GM21515 (cell line): Measurements from ENCODE around the gene GIMAP1.

ENCODE experiments used
- ATAC-seq: cut with Tn5 transposase; IDR thresholded peaks from one replicate; pipeline ENCODE4 v1.9.1; 2021; ENCODE audit not compliant: unreplicated experiment

The GIMAP1 gene

DNA sequence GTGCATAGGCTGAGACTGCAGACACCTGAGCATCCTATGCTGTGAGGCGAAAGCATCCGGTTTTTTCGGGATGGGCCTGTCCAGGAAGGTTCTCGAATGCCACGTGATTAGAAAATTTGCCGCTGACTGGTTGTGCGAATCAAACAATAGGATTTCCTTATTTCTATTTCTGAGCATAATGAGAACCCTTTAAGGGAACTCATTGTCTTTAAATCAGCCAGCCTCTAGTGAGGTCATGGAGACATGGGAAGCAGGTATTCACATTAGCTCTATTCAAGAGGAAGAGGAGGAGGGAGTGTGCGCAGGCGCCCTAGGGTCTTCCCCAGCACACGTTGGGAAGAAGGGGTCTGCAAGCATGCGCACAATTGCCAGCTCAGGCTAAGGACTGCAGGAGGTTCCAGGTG, 5.6 kb downstream of the GIMAP1 start:
- no peak for ATAC-seq

DNA sequence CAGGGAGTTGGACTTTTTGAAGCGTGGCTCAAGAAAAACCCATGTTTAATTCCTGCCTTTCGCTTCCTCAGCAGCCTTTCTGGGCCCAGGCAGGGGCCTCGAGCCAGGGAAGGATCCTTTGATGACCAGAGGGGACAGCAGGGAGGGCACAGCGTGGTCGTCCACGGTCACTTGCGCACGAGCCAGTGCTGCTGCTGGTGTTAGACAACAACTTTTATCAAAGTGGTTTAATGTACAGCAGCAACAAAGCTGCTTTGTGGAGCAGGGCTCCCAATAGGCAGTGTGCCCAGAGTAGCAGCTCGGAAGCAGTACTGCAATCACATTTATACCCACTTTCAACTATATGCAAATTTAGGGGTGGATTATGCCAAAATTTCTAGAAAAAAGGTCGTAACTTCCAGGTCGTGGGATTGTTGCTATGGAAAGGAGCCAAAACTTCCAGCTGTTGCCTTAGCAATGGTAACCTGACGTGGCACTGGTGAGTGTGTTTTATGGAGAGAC, 6.1 kb downstream of the GIMAP1 start:
- ATAC-seq = no peak

DNA sequence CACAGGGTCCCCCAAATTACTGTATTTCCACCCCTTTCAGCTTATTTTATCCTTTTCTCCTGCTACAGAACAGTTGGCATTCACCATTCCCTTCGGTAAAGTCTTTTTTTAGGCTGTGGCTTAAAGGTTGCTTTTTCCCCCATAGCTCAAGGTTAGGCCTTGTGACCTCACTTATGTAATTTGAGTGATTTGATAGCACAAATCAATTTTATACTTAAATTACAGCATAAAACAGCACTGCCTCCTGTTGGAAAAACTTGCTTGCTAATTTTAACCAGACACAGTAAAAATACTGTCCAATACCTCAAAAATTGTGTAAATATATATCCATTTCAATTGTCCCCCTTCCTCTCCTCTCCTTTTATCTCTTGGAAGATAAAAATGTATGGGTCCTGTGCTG, 7.1 kb downstream of the GIMAP1 start:
- no peak for ATAC-seq

DNA sequence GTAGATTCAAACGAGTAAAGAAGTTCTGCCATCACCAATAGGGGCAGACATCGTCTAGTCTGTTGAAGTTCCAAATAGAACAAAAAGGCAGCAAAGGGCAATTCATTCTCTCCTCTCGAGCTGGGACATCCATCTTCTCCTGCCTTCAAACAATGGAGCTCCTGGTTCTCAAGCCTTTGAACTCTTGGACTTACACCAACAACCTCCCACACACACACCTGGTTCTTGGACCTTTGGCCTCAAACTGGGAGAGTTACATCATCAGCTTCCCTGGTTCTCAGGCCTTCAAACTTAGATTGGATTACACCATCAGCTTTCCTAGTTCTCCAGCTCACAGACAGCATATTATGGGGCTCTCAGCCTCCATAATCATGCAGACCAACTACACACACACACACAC, 11.0 kb downstream of the GIMAP1 start:
- ATAC-seq = no peak

DNA sequence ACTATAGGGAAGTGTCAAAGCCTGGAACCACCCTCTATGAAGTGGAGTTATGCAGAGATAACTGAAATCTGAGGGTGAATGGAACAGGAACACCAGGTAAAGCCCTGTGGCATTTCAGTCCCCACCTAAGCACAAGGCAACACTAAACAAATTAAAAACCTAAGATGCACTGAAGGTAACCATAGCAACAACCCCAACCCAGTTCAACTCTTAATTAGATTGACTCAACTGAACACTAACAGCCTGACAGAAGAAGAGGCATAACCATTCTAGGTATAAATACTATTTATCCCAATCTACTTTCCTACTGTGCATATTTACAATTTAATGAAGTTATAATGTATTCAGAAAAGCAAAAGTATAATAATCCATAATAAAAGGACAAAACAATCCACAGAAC, 11.6 kb downstream of the GIMAP1 start:
- no peak for ATAC-seq

DNA sequence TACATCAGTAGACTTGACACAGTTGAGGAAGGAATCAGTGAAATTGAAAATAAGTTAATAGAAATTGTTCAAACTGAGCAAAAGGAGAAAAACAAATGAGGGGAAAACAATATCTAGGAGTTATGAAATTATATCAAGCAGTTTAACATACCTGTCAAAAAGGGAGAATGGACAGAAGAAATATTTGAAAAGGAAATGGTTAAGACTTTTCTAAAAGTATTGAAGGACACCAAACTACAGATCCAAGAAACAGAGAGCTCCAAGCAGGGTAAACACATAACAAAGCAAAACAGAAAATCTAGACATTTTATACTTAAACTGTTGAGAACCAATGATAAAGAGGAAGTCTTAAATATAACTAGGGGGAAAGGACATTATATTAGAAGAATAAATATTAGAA, 12.2 kb downstream of the GIMAP1 start:
- no peak for ATAC-seq

DNA sequence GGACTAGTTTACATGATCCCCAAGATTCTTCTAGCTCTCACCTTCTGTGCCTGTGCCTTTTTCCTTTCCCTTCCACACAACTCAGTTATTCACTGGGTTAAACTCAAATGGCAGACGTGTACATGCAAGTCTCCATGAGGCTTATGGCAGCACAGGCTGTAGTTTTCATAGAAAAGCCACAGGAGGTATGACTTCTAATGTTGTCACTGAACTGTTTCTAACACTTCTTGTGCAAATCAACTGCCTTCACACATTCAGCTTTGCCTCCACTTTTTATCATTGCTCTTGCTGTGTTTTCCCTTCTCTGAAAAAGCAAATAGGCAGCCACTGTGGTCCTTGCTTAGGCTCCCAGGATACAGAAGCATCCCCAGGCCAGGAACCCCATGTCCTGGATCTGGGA, 15.5 kb downstream of the GIMAP1 start:
- no peak for ATAC-seq

DNA sequence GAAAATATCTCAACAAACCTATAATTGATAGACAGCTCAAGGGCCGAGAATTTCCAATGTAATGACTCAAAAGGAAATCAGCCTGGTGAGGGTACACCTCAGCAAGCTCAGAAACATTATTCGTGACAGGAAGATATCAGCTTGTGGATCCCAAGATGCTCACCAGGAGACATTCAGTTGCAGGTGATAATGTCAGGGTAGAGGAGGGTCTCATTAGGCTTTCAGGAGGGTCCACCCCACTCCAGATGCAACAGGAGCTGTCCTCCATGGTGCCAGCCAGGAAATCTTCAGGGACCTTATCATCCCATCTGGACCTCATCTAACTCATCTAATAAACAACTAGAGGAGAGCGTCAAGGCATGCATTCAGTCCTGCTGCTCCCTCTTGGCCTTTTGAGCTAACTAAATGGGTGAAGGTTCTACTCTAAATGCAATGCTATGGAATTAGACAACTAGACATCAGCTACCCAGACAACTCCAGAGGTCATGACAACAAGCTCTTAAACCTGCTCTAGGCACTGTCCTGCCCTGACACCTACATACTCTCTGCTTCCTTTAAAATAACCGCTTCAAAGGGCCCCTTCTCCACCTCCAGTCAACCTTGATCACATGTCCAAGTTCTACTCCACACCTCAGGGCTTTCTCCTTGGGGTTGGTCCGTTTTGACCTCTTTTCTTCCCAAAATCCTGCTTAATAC, 16.5 kb downstream of the GIMAP1 start:
- no peak for ATAC-seq

DNA sequence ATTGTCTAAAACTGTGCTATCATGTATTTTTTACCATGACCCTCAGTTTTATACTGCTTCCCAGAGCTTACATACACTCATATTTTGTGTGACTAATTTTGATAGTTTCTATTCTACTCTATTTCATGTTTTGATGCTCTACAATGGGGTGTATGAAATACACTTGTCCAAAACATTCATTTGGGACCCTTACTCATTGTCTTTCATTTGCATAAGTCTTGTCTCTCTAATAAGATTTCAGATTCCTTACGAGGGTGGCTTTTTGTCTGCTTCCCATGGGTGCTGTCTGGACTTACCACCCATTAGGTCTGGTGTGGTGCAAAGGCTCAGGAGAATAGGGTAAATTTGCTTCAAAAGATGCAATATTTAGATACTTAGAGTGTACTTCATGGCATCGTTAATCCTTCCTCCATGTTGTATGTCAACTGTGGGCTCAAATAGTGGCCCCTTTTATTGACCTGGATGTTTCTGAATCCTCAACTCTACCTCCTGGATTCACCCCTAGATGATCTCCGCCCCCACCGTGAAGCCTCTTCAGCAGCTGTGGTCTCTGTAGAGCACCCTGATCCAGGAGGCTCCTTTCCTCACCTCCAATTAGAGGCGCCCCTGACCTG, 17.2 kb downstream of the GIMAP1 start:
- ATAC-seq = no peak

DNA sequence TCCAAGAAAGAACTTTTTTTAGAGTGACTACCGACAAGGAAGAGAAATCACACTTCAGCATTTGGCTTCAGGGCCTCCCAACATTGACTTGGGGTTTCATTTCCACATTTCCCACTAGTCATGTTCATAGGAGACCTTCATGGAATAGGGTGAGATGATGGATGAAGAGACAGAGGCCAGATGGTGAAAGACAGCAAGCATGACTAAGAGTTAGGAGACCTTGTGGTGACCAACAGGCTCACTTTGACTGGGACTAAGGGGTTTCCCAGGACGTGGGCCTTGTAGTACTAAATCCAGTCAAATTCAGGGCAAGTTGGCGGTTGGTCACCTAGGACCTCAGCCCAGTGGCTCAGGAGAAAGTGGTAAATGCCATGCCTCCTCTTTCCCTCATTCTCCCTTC, 17.8 kb downstream of the GIMAP1 start:
- ATAC-seq = no peak

DNA sequence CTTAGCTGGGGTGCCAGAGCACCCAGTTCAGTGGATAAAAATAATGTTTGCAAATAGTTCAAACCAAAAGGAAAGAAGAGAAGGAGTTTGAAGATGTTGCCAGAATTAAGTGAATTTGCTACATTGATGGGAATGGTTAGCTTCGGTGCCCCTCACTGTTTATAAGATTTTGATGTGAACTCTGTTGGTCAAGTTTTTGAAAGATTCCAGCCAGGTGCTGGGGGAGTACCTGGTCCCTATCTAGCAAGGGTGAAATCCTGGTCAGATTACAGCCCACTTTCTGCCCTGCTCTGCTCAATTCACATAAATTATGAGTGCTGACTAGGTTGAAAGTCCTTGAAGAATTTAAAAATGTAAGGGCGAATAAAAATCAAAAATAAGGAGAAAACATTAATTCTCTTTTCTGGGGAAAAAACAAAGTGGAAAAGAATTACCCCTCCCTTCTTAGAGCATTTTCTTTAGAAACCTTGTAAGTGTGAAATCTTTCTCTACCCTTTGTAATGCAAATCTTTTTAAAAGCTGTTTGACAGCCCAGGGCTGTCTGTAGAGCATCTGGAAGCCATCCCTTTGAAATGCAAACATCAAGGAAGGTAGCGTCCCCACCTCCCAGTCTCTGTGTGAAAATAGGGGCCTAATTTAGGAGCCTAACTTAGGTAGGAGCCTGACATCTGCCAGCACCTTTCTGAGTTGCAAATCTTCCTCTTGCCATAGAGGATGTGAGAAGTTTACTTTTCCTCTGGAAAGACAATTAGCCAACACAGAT, 19.4 kb downstream of the GIMAP1 start:
- no peak for ATAC-seq

DNA sequence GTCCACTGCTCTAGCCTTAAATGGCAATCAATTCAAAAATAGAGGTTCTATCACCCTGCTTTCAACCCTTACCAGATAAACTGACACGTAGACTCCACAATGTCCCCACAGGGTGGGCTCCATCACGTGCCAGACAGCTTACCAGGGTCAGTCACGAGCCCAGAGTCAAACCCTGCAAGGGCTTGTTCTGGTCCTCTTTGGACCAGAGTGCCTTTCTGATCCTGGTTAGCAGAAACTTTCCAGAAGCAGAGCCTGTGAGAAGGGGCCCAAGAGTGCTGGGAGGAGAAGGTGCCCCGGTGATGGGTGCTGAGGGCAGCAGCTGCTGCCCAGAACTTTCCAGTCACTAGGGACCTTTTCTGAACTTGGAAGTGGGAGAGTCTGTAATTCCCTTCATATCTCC, 20.5 kb downstream of the GIMAP1 start:
- ATAC-seq = no peak

DNA sequence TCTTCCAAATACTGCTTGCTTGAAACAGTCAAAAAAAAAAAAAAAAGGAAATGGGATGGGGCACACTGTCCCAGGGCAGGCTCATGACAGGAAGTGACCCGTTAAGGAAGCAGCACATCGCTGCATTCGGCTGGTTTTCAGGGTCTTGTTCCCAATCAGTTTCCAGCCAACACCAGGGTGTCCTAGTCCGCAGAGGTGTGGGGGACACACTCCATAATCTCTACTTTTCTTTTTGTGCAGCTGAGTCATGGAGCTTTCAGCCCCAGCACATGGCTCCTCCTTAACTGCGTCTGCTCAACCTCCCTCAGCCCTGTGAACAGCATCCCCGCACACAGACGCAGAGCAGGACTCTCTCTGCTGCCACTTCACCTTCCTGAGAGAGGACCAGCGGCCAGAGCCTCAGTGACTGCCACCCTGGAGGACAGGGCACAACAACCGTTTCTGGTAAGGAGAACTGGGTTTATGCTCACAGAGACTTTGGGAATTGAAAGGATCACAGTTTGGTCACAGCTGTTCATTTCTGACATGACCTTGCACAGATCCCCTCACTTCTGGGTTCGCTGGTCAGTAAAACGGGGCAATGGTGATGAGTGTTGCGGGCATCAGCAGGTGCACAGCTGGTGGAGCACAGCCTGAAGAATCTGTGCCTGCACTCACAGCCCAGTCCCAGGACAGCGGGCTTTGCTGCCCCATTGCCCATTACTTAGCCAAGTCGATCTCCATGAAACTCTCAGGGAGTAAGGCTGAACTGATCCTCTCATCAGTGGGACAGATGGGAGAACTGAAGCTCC, 21.0 kb downstream of the GIMAP1 start, which contains the start of gene GIMAP5:
Gene GIMAP5, plus strand, starts transcription at position 154 of the 791 bp plus-strand sequence. CDS start 3,467 bp downstream, outside the sequence.
- no peak for ATAC-seq

DNA sequence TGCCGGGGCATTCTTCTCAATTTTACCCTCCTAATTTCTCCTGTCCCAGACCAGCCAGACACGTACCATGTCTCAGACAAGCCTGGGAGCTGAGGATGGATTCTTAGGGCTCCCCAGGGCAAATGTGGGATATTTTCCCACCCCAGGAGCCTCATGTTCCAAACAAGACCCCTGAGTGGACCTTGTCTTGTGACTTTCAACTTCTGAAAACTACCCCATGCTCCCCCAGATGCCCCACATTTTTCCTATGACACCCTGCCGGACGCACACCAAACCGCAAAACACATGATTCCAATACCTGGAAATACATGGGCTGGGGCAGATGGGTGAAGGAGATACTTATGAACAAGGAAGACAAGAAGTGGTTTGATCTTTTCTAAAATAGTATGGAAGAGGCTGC, 21.7 kb downstream of the GIMAP1 start:
- ATAC-seq = no peak

DNA sequence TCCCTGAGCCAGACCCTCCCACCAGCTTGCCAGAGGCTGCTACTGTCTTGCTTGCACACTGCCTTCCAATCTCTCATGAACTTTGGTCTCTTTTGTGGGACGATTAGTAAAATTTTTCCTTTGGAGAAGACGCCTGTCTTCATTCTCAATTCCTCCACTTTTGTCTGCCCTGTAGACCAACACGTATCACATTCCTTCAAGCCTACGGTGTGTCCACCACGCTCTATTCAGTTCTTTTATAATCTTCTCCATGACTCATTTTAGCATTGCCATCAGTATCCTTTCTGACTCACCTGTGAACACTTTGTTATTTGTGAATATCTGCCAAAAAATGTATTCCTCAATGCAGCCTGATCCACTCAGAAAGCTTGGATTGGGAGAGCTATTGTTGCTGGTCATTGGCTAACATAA, 22.2 kb downstream of the GIMAP1 start:
- no peak for ATAC-seq

DNA sequence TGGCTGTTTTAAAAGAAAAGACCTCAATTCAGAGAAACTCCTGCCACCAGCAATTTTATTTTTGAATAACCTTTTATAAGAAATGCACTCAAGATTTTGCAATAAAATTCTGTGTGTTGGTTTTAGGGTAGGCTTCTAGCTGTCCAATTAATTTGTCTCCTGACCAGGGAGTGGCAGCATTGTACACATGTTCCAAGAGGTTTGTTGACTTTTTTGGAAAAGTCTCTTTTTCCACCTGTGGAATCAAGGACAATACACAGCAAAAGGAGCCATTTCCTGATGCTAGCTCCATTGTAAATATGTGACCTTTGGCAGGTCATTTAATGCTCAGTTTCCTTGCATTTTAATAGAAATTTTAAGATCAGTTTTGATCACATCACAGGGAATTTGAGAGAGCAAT, 22.6 kb downstream of the GIMAP1 start:
- no peak for ATAC-seq

DNA sequence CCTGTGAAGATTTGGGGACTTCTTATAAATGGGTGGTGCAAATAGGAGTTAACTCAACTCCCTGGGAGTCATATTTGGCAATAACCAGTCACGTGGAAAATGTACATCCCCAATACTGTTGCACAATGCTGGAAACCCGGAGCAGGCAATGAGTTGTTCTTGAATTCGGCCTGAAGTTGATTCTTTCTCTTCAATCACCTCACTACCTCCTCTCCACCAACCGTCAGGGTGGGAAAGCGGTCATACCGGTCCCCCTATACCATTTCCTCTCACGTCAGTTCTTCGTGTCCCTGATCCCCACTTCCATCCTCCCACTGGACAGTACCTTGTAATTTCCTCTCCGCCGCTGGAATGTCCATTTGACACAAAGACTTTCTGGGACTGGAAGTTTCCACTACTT, 23.6 kb downstream of the GIMAP1 start:
- no peak for ATAC-seq

DNA sequence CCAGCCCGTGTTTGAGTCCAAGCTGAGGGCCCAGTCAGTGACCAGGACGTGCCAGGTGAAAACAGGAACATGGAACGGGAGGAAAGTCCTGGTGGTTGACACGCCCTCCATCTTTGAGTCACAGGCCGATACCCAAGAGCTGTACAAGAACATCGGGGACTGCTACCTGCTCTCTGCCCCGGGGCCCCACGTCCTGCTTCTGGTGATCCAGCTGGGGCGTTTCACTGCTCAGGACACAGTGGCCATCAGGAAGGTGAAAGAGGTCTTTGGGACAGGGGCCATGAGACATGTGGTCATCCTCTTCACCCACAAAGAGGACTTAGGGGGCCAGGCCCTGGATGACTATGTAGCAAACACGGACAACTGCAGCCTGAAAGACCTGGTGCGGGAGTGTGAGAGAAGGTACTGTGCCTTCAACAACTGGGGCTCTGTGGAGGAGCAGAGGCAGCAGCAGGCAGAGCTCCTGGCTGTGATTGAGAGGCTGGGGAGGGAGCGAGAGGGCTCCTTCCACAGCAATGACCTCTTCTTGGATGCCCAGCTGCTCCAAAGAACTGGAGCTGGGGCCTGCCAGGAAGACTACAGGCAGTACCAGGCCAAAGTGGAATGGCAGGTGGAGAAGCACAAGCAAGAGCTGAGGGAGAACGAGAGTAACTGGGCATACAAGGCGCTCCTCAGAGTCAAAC, 26.0 kb downstream of the GIMAP1 start:
- no peak for ATAC-seq

DNA sequence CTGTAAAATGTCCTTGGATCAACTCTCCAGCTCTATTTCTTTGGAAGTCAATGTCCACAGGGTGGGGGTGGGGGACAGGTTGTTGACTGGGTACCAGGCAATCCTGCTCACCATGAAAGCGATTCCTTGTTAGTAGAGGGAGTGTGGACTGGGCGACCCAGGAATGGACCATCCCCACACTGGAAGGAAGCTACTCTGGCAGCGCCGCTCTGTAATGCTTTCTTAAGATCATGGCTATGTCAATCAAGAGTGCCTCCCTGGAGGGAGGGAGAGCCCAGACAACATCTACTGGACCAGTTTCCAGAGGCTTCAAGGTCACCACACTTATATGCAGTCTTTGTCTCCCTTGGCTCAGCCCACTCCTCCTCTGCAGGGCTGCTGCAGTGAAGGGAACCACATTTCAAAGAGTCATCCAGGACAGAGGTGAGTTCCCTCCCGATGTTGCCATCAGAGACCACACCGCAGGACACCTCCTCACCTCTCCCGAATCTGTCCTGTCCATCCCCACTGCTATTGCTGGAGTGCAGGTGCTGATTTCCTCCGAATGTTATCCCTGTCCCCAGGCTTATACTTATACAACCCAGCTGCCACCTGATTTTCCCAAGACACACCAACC, 27.7 kb downstream of the GIMAP1 start:
- ATAC-seq = no peak

DNA sequence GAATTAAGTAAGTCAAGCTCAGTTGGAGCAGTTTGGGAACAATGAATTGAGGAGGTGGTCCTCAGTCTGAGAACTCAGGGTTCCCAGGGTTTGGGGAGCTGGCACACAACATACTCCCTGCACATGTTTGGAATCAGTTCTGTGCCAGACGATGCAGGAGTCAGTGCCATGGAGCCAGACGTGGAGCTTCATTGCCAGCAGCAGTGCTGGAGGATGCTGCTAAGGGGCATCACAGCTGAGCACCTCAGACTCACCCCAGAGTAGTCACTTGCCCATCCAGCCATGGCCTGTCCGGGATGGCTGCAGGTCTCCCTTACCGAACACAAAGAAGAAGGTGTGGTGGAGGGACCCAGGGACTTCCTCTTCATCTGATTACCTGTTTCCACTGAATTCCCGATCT, 28.7 kb downstream of the GIMAP1 start:
- no peak for ATAC-seq
